Islet of Langerhans (tissue), 1 donor: ENCODE measurements around the gene GOLGA6B.
"Not testable (repeated sequence)": the region's sequence is repeated elsewhere in the genome, so short reads cannot be mapped to it uniquely, and the experiment has no call there.

Experiments
- FAIRE-seq: peaks from one replicate; lab custom pipeline; 2011; peaks lifted over from hg19 to GRCh38; lab: Jason Lieb, UNC

Gene GOLGA6B

GRCh38 chr15:72654397-72654796 is at the start of gene GOLGA6B:
Gene GOLGA6B, plus strand, starts transcription at chr15:72654697. Its CDS starts 41 bp downstream, at chr15:72654738.
- FAIRE-seq: not testable (repeated sequence)

- no peak for FAIRE-seq
Measured at GRCh38 chr15:72604794-72605193, 49.7 kb upstream of the GOLGA6B start.

- not testable (repeated sequence) for FAIRE-seq
Measured at GRCh38 chr15:72608084-72608483, 46.4 kb upstream of the GOLGA6B start.

GRCh38 chr15:72609862-72610261 is 44.6 kb upstream of the GOLGA6B start:
- FAIRE-seq: no peak

GRCh38 chr15:72612324-72612723 is 42.2 kb upstream of the GOLGA6B start:
- FAIRE-seq: not testable (repeated sequence)

GRCh38 chr15:72614810-72615532 is 39.5 kb upstream of the GOLGA6B start:
- FAIRE-seq: no peak

- not testable (repeated sequence) for FAIRE-seq
Measured at GRCh38 chr15:72615533-72616233, 38.8 kb upstream of the GOLGA6B start.

GRCh38 chr15:72616491-72617210 is 37.8 kb upstream of the GOLGA6B start:
- FAIRE-seq: no peak

- FAIRE-seq: not testable (repeated sequence)
Measured at GRCh38 chr15:72623854-72624253, 30.6 kb upstream of the GOLGA6B start.

GRCh38 chr15:72626153-72626552 is 28.3 kb upstream of the GOLGA6B start:
- FAIRE-seq: not testable (repeated sequence)

- not testable (repeated sequence) for FAIRE-seq
Measured at GRCh38 chr15:72628249-72629067, 26.0 kb upstream of the GOLGA6B start.

GRCh38 chr15:72629068-72629570 is 25.4 kb upstream of the GOLGA6B start:
- FAIRE-seq: not testable (repeated sequence)

GRCh38 chr15:72636519-72637282 is 17.8 kb upstream of the GOLGA6B start:
- FAIRE-seq: not testable (repeated sequence)

- FAIRE-seq: not testable (repeated sequence)
Measured at GRCh38 chr15:72639759-72640483, 14.6 kb upstream of the GOLGA6B start.

- not testable (repeated sequence) for FAIRE-seq
Measured at GRCh38 chr15:72642271-72642670, 12.2 kb upstream of the GOLGA6B start.

GRCh38 chr15:72648631-72649253 is 5.8 kb upstream of the GOLGA6B start:
- not testable (repeated sequence) for FAIRE-seq

- FAIRE-seq: not testable (repeated sequence)
Measured at GRCh38 chr15:72656014-72656413, 1.5 kb downstream of the GOLGA6B start.

GRCh38 chr15:72661081-72661480 is 6.6 kb downstream of the GOLGA6B start:
- not testable (repeated sequence) for FAIRE-seq

GRCh38 chr15:72663931-72664330 is 9.4 kb downstream of the GOLGA6B start:
- not testable (repeated sequence) for FAIRE-seq

GRCh38 chr15:72665706-72666105 is 11.2 kb downstream of the GOLGA6B start:
- FAIRE-seq: not testable (repeated sequence)
